ENCODE results near the gene C11orf97. TPM values are rescaled to one million over a fixed set of nuclear protein-coding genes. Genes with fewer than 3 reads are reported as not detected.
"Not testable (repeated sequence)": the region's sequence is repeated elsewhere in the genome, so short reads cannot be mapped to it uniquely, and the experiment has no call there.

The C11orf97 gene
- total and polyA plus RNA-seq, 9 of the 15 experiments (the other 6 are each of a cell fraction or from before 2014, with no cell fraction given) = not detected

DNA sequence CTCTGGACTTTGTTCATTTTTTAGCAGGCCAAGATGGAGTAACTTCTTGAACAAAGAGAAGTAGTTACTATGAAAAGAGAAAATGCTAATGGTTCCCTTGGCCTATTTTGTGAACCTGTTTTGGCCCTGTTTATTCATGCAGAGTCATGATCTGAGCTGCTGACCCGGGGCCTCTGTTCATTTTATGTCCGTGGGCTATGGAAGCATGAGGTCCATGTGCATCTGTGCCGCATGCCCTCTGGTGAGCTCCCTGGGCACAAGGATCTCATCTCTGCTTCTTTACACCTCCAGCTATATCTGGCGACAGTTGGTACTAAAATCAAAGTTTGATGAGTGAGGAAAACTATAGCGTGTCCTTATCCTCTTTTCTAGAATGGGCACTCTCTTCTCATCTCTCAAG lies 55.9 kb downstream of the C11orf97 start (continued):
- TF ChIP-seq MED1 (CRISPR knock-in tag; IDR thresholded peaks at IDR 0.05; ENCODE audit: borderline replicate concordance) (no peak), TFAM (CRISPR knock-in tag; conservative IDR thresholded peaks at IDR 0.05) (no peak), NEUROD1 (IDR thresholded peaks at IDR 0.05; ENCODE audit: borderline replicate concordance, low read depth, low read length, partially characterized antibody) (no peak)

DNA sequence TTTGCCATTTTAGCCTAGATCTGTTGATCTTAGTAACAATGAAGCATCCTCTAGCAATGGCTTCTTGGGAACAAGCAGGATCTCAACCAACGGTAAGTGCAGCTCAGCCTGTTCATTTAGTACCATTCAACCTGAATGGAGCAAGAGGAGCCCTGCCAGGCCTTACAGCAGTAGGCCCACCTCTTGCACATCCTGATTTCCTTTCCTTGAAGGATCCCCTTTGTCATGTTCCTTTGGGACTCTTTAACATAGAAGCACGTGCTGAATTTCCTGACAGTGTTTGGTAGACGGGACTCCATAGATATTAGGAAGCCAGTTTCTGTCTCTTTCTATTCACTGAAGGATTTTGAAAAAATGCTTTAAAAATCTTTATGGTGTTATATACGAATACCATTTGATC lies 56.5 kb downstream of the C11orf97 start:
- Histone ChIP-seq H3K36me3 (ENCODE audit: control insufficient read depth, insufficient read depth, low read length) (no peaks in the 10 kb centered on the region; the same call in 2 of the 3 replicates), H3K27me3 (ENCODE audit: control insufficient read depth in 2 of 2, insufficient read depth in 2 of 2, low read length in 2 of 2) (no peaks in the 10 kb centered on the region), H3K9me1 (ENCODE audit: control insufficient read depth, insufficient read depth, low read length) (no peaks in the 10 kb centered on the region), H3K4me2 (ENCODE audit: insufficient read depth, low read length) (0 out of 2 replicates have a peak overlapping the region, but pooled peaks have one; percentile 87), H4K20me1 (replicated peaks; ENCODE audit: control insufficient read depth, insufficient read depth, low read length) (no peaks in the 10 kb centered on the region), H3K79me2 (ENCODE audit: control insufficient read depth, insufficient read depth, low read length) (peaks cover 13% of the 10 kb centered on the region; the same call in 2 of the 3 replicates), H3K9ac (ENCODE audit: insufficient read depth in 1 of 2, low read depth in 2 of 2, low read length in 2 of 2) (peak overlapping the region in 1 of 2 experiments; percentile 76; a peak in 1 of 4 replicates), H3K9me3 (replicated peaks; ENCODE audit: control insufficient read depth, insufficient read depth, low read depth, low read length) (no peaks in the 10 kb centered on the region), H2AFZ (ENCODE audit: low read depth, low read length) (no peak overlapping the region; the same call in 1 of the 2 replicates), H3K27ac (ENCODE audit: extremely low read depth, low read depth, low read length) (no peak overlapping the region), H3K4me3 (no peak overlapping the region), H3K4me1 (replicated peaks in 1 of 2; ENCODE audit: control insufficient read depth in 2 of 2, insufficient read depth in 2 of 2, low read length in 2 of 2) (peaks cover 5 to 16% of the 10 kb centered on the region in 2 experiments)
- WGBS (ENCODE audit: insufficient coverage, low coverage, missing lambda C conversion rate) = 14% methylated on average over 4 of the region's 4 CpGs
- POLR2A ChIA-PET = no interaction called here
- in situ Hi-C loops (cut with MboI) = no loop called here
- no peak for FAIRE-seq
- peak; percentile 29; the same call in 2 of the 3 replicates for ATAC-seq
- CTCF ChIA-PET (ENCODE audit: low intra/inter-chr PET ratio) = no interaction called here
- no peak for TF ChIP-seq STAT5A (IDR thresholded peaks at IDR 0.05; ENCODE audit: borderline replicate concordance, low read length)
- intact Hi-C loops (cut with micrococcal nuclease) = no loop called here
- no TSS peak for BruUV-seq (replicated peaks)
- DNase-seq (ENCODE audit: extremely low read depth in 1 of 4, low spot score in 3 of 4) = no peak

DNA sequence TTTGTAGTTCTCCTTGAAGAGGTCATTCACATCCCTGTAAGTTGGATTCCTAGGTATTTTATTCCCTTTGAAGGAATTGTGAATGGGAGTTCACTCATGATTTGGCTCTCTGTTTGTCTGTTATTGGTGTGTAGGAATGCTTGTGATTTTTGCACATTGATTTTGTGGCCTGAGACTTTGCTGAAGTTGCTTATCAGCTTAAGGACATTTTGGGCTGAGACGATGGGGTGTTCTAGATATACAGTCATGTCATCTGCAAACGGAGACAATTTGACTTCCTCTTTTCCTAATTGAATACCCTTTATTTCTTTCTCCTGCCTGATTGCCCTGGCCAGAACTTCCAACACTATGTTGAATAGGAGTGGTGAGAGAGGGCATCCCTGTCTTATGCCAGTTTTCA lies 60.7 kb downstream of the C11orf97 start:
- CTCF ChIA-PET (ENCODE audit: low intra/inter-chr PET ratio); H3K4me2 ChIP-seq (ENCODE audit: insufficient read depth, low read length); intact Hi-C loops (cut with micrococcal nuclease); H3K36me3 ChIP-seq (ENCODE audit: control insufficient read depth, insufficient read depth, low read length); H3K4me3 ChIP-seq; H3K9me1 ChIP-seq (ENCODE audit: control insufficient read depth, insufficient read depth, low read length); DNase-seq (ENCODE audit: extremely low read depth in 1 of 4, low spot score in 3 of 4); H4K20me1 ChIP-seq (replicated peaks; ENCODE audit: control insufficient read depth, insufficient read depth, low read length); H2AFZ ChIP-seq (ENCODE audit: low read depth, low read length); H3K27ac ChIP-seq (ENCODE audit: extremely low read depth, low read depth, low read length); H3K9me3 ChIP-seq (replicated peaks; ENCODE audit: control insufficient read depth, insufficient read depth, low read depth, low read length); FAIRE-seq; ATAC-seq; H3K4me1 ChIP-seq (replicated peaks in 1 of 2; ENCODE audit: control insufficient read depth in 2 of 2, insufficient read depth in 2 of 2, low read length in 2 of 2); H3K9ac ChIP-seq (ENCODE audit: insufficient read depth in 1 of 2, low read depth in 2 of 2, low read length in 2 of 2); BruUV-seq (replicated peaks); H3K79me2 ChIP-seq (ENCODE audit: control insufficient read depth, insufficient read depth, low read length); H3K27me3 ChIP-seq (ENCODE audit: control insufficient read depth in 2 of 2, insufficient read depth in 2 of 2, low read length in 2 of 2); in situ Hi-C loops (cut with MboI); POLR2A ChIA-PET; TF ChIP-seq TEAD4 (CRISPR knock-in tag; IDR thresholded peaks at IDR 0.05; ENCODE audit: borderline replicate concordance): not testable (repeated sequence)
- WGBS (ENCODE audit: insufficient coverage, low coverage, missing lambda C conversion rate) = 0% methylated on average over 1 of the region's 2 CpGs
- TF ChIP-seq HDAC2 (IDR thresholded peaks at IDR 0.05) (peak; percentile 42; the same call in 1 of the 2 replicates), CBFA2T3 (IDR thresholded peaks at IDR 0.05) (peak; percentile 58), SPI1 (IDR thresholded peaks at IDR 0.05; ENCODE audit: borderline replicate concordance, low read depth, low read length) (peak; percentile 62), TAL1 (IDR thresholded peaks at IDR 0.05) (peak; percentile 46), HDAC1 (IDR thresholded peaks at IDR 0.05) (peak in 1 of 2 experiments; percentile 52; a peak in 1 of 4 replicates), TEAD4 (IDR thresholded peaks at IDR 0.05; ENCODE audit: low read length) (peak; percentile 38; the same call in 1 of the 2 replicates), TCF3 (CRISPR knock-in tag; IDR thresholded peaks at IDR 0.05) (peak; percentile 59; the same call in 1 of the 2 replicates), KLF16 (IDR thresholded peaks at IDR 0.05) (0 out of 2 replicates have a peak, but pooled peaks have one; percentile 28), NCOR1 (IDR thresholded peaks at IDR 0.05) (peak; percentile 24; the same call in 1 of the 2 replicates), MAFG (tag; conservative IDR thresholded peaks at IDR 0.05) (0 out of 2 replicates have a peak, but pooled peaks have one; percentile 16), TEAD1 (CRISPR knock-in tag; IDR thresholded peaks at IDR 0.05) (0 out of 4 replicates have a peak, but pooled peaks of 1 of the 2 experiments have one; percentile 17), LCOR (CRISPR knock-in tag; IDR thresholded peaks at IDR 0.05) (peak; percentile 54; the same call in 1 of the 2 replicates), KDM1A (IDR thresholded peaks at IDR 0.05) (peak; percentile 46 to 51; a peak in 2 of 4 replicates)
